Measurements from ENCODE around the gene FBN3. TPM values are rescaled to one million over a fixed set of nuclear protein-coding genes. Genes with fewer than 3 reads are reported as not detected.

Gene FBN3
- total RNA-seq, 1 donor from 2014 or later: 63.7 TPM

GRCh38 chr19:8132858-8133458, 16.4 kb downstream of the FBN3 start:
- no peaks in the 10 kb centered on the region for H3K9me3 Mint-ChIP-seq
- no peak overlapping the region for H3K4me3 Mint-ChIP-seq
- H3K36me3 Mint-ChIP-seq: no peaks in the 10 kb centered on the region
- no peaks in the 10 kb centered on the region for H3K4me1 Mint-ChIP-seq (ENCODE audit: unreplicated experiment)
- TF ChIP-seq CTCF (conservative IDR thresholded peaks at IDR 0.05): no peak
- DNase-seq (ENCODE audit: extremely low spot score, unreplicated experiment): no peak
- no peaks in the 10 kb centered on the region for H3K27me3 Mint-ChIP-seq
- no peak overlapping the region for H3K27ac Mint-ChIP-seq

- Mint-ChIP-seq H3K36me3 (no peaks in the 10 kb centered on the region), H3K27me3 (no peaks in the 10 kb centered on the region), H3K4me3 (no peak overlapping the region), H3K27ac (no peak overlapping the region), H3K9me3 (no peaks in the 10 kb centered on the region), H3K4me1 (ENCODE audit: unreplicated experiment) (no peaks in the 10 kb centered on the region)
- DNase-seq (ENCODE audit: extremely low spot score, unreplicated experiment): no peak
- TF ChIP-seq CTCF (conservative IDR thresholded peaks at IDR 0.05): no peak
Measured at GRCh38 chr19:8131517-8131916, 17.9 kb downstream of the FBN3 start.

GRCh38 chr19:8129061-8129618, 20.3 kb downstream of the FBN3 start:
- H3K4me3 Mint-ChIP-seq: no peak overlapping the region
- no peak overlapping the region for H3K27ac Mint-ChIP-seq
- H3K9me3 Mint-ChIP-seq: no peaks in the 10 kb centered on the region
- no peaks in the 10 kb centered on the region for H3K36me3 Mint-ChIP-seq
- H3K4me1 Mint-ChIP-seq (ENCODE audit: unreplicated experiment): no peaks in the 10 kb centered on the region
- TF ChIP-seq CTCF (conservative IDR thresholded peaks at IDR 0.05): no peak
- no peak for DNase-seq (ENCODE audit: extremely low spot score, unreplicated experiment)
- no peaks in the 10 kb centered on the region for H3K27me3 Mint-ChIP-seq

GRCh38 chr19:8128551-8128950, 20.8 kb downstream of the FBN3 start:
- no peak for TF ChIP-seq CTCF (conservative IDR thresholded peaks at IDR 0.05)
- Mint-ChIP-seq H3K27ac (no peak overlapping the region), H3K36me3 (peaks cover 3% of the 10 kb centered on the region), H3K27me3 (no peaks in the 10 kb centered on the region), H3K4me1 (ENCODE audit: unreplicated experiment) (no peaks in the 10 kb centered on the region), H3K4me3 (no peak overlapping the region), H3K9me3 (no peaks in the 10 kb centered on the region)
- DNase-seq (ENCODE audit: extremely low spot score, unreplicated experiment): no peak

GRCh38 chr19:8127311-8127710, 22.1 kb downstream of the FBN3 start:
- no peak overlapping the region for H3K27ac Mint-ChIP-seq
- H3K9me3 Mint-ChIP-seq: no peaks in the 10 kb centered on the region
- H3K4me1 Mint-ChIP-seq (ENCODE audit: unreplicated experiment): no peaks in the 10 kb centered on the region
- H3K27me3 Mint-ChIP-seq: no peaks in the 10 kb centered on the region
- no peak for DNase-seq (ENCODE audit: extremely low spot score, unreplicated experiment)
- no peak overlapping the region for H3K4me3 Mint-ChIP-seq
- peaks cover 3% of the 10 kb centered on the region for H3K36me3 Mint-ChIP-seq
- no peak for TF ChIP-seq CTCF (conservative IDR thresholded peaks at IDR 0.05)

Measured in type B pancreatic cell (in vitro differentiated cells).